ENCODE data around the gene WTAP. TPM values are rescaled to one million over a fixed set of nuclear protein-coding genes. Genes with fewer than 3 reads are reported as not detected.

Gene WTAP
- total and polyA plus RNA-seq, 2 of the 4 experiments (the other 2 are of a cell fraction), result 30.2 to 92.3 TPM

DNA sequence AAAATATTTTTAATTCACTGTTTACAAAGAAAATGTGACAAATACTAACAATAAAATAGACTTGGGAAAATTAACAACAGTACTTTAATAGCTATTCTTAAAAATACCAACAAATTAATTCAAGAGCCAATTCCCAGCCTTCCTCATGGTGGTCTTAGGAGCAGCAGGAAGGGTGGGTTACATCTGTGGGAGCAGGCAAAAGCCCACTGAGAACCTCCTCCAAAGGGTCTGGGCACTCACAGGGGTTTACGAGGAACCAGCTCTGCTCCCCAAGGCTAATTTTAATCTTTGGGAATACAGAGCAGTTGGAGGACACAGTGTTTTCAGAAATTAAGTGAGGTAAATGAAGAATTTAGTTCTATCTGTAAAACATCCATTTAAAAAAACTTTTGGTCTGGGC is 44.5 kb upstream of the WTAP start:
- Histone ChIP-seq H2AK9ac (replicated peaks; ENCODE audit: low read depth, low read length, poor library complexity) (no peak overlapping the region), H4K91ac (ENCODE audit: insufficient read depth, low read depth, low read length) (peak overlapping the region; percentile 86), H4K20me1 (ENCODE audit: insufficient read depth, low read length) (no peaks in the 10 kb centered on the region), H3K36me3 (ENCODE audit: control insufficient read depth, insufficient read depth, low read length) (peaks cover 47% of the 10 kb centered on the region), H3K9me1 (ENCODE audit: insufficient read depth, low read length) (peaks cover 7% of the 10 kb centered on the region), H3K9me3 (ENCODE audit: control insufficient read depth, insufficient read depth, low read length) (no peaks in the 10 kb centered on the region), H3K27ac (ENCODE audit: insufficient read depth, low read length) (peak overlapping the region; percentile 97), H2AFZ (replicated peaks; ENCODE audit: low read length, poor library complexity) (no peak overlapping the region), H3K56ac (ENCODE audit: extremely low read depth, insufficient read depth, low read length) (peak overlapping the region; percentile 86), H3K4ac (ENCODE audit: low read depth, low read length) (peak overlapping the region; percentile 83), H2BK15ac (ENCODE audit: low read depth, low read length) (peak overlapping the region; percentile 79; the same call in 1 of the 3 replicates), H3K4me1 (ENCODE audit: control insufficient read depth, insufficient read depth, low read length) (peaks cover 23% of the 10 kb centered on the region), H3K18ac (ENCODE audit: low read depth, low read length) (peak overlapping the region; percentile 97), H2AK5ac (ENCODE audit: low read depth, low read length) (0 out of 2 replicates have a peak overlapping the region, but pooled peaks have one; percentile 35), H3K14ac (replicated peaks; ENCODE audit: low read depth, low read length) (peak overlapping the region; percentile 46; the same call in 1 of the 2 replicates), H3K9ac (ENCODE audit: low read depth, low read length) (peak overlapping the region; percentile 78), H4K5ac (ENCODE audit: low read depth, low read length) (peak overlapping the region; percentile 91), H3K4me3 (ENCODE audit: insufficient read depth, low read depth, low read length) (no peak overlapping the region), H3K79me1 (ENCODE audit: low read depth in 1 of 2, low read length in 2 of 2) (peaks cover 14 to 44% of the 10 kb centered on the region in 2 experiments), H2BK120ac (ENCODE audit: low read depth, low read length) (peak overlapping the region; percentile 75), H4K8ac (ENCODE audit: low read depth in 2 of 2, low read length in 2 of 2) (peak overlapping the region in 1 of 2 experiments; percentile 47; a peak in 2 of 4 replicates), H3K4me2 (ENCODE audit: low read depth, low read length) (peak overlapping the region; percentile 72), H3K27me3 (ENCODE audit: control insufficient read depth, insufficient read depth, low read length) (no peaks in the 10 kb centered on the region), H2BK5ac (ENCODE audit: low read depth, low read length, poor library complexity, severe bottlenecking) (peak overlapping the region; percentile 90), H3K23ac (ENCODE audit: low read depth, low read length) (no peak overlapping the region; the same call in 1 of the 2 replicates), H2BK20ac (ENCODE audit: low read depth, low read length) (peak overlapping the region; percentile 30)
- no peak for TF ChIP-seq RAD21 (IDR thresholded peaks at IDR 0.05; ENCODE audit: low read length)
- TF ChIP-seq CHD1 (IDR thresholded peaks at IDR 0.05; ENCODE audit: low read depth, low read length), result no peak
- TF ChIP-seq MAZ (IDR thresholded peaks at IDR 0.05; ENCODE audit: borderline replicate concordance, low read depth, low read length), result no peak
- TF ChIP-seq FOS (IDR thresholded peaks at IDR 0.05; ENCODE audit: low read depth, low read length), result no peak
- TF ChIP-seq RFX5 (IDR thresholded peaks at IDR 0.05; ENCODE audit: low read depth, low read length), result no peak
- TF ChIP-seq RCOR1 (IDR thresholded peaks at IDR 0.05; ENCODE audit: insufficient replicate concordance, low read length), result no peak
- TF ChIP-seq, protein P1, sequence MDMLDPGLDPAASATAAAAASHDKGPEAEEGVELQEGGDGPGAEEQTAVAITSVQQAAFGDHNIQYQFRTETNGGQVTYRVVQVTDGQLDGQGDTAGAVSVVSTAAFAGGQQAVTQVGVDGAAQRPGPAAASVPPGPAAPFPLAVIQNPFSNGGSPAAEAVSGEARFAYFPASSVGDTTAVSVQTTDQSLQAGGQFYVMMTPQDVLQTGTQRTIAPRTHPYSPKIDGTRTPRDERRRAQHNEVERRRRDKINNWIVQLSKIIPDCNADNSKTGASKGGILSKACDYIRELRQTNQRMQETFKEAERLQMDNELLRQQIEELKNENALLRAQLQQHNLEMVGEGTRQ (IDR thresholded peaks at IDR 0.05; ENCODE audit: low read depth, low read length), result no peak
- TF ChIP-seq NFE2L2 (IDR thresholded peaks at IDR 0.05; ENCODE audit: low read depth, low read length), result no peak
- no peak for TF ChIP-seq CEBPB (IDR thresholded peaks at IDR 0.05; ENCODE audit: low read depth, low read length)
- no peak for TF ChIP-seq BHLHE40 (IDR thresholded peaks at IDR 0.05; ENCODE audit: low read depth, low read length)
- no peak for TF ChIP-seq MAFK (IDR thresholded peaks at IDR 0.05; ENCODE audit: low read depth, low read length)
- no peak for TF ChIP-seq ELK1 (IDR thresholded peaks at IDR 0.05; ENCODE audit: borderline replicate concordance, low read depth, low read length)
- TF ChIP-seq SMC3 (IDR thresholded peaks at IDR 0.05; ENCODE audit: low read depth, low read length), result no peak
- TF ChIP-seq MXI1 (IDR thresholded peaks at IDR 0.05; ENCODE audit: borderline replicate concordance, low read depth, low read length), result no peak
- TF ChIP-seq CTCF (conservative IDR thresholded peaks at IDR 0.05; ENCODE audit: low read depth, low read length), result no peak
- TF ChIP-seq POLR2A (IDR thresholded peaks at IDR 0.05; ENCODE audit: low read depth, low read length), result no peak
- no CpG with 5 or more reads among the region's 1 CpG for WGBS, 2 experiments (ENCODE audit: extremely low coverage in 2 of 2, insufficient read length in 1 of 2)
- in situ Hi-C loops (cut with MboI; ENCODE audit: low sequenced_read_pairs) (loop anchor here (25.0 kb wide), 1 partner anchor 279 kb away; the partner anchor contains the start of gene IGF2R), intact Hi-C loops (cut with micrococcal nuclease) (no loop called here), dilution Hi-C loops (cut with HindIII; ENCODE audit: low sequenced_read_pairs, unreplicated experiment) (no loop called here)
- no TSS peak for BruUV-seq (replicated peaks)
- ChIA-PET POLR2A (ENCODE audit: unreplicated experiment) (interaction anchor here (0.6 kb wide), 2 partner anchors 79 to 109 kb away, joined by 3 read pairs; partner anchors contain the start of gene ACAT2), CTCF (interaction anchor here (1.5 kb wide), 1 partner anchor 9 kb away, joined by 5 read pairs; no protein-coding TSS in a partner anchor)
- no peak for DNase-seq
- no peak for ATAC-seq (ENCODE audit: low read depth)
